Kidney (tissue), 14 donors: ENCODE results near the gene DNAL1. TPM values are rescaled to one million over a fixed set of nuclear protein-coding genes. Genes with fewer than 3 reads are reported as not detected.
"Not testable (repeated sequence)": the region's sequence is repeated elsewhere in the genome, so short reads cannot be mapped to it uniquely, and the experiment has no call there.

Experiments used
- DNase-seq, 5 donors: peaks; one replicate each; pipeline ENCODE4 v3.0.0-alpha.2; 2013 to 2020
- FAIRE-seq: peaks from 2 replicates; lab custom pipeline; 2012; peaks lifted over from hg19 to GRCh38; lab: Jason Lieb, UNC
- H3K27ac ChIP-seq, 2 donors: one replicate each; pipeline ENCODE4 v1.7.0; 2013; ENCODE audit warnings: low read depth in 2 of 2, low read length in 2 of 2, inconsistent platforms in 1 of 2
- H3K27me3 ChIP-seq: one replicate; pipeline ENCODE4 v1.7.1; 2013; ENCODE audit warnings: low read length, inconsistent platforms; ENCODE audit not compliant: control insufficient read depth, insufficient read depth
- H3K36me3 ChIP-seq, 3 donors: one replicate each; pipeline versions ENCODE4 v1.7.0 to v1.7.1; 2013; ENCODE audit warnings: low read length in 3 of 3, control low read depth in 1 of 3, inconsistent platforms in 1 of 3; ENCODE audit not compliant: insufficient read depth in 3 of 3, control insufficient read depth in 2 of 3
- H3K4me1 ChIP-seq, 3 donors: one replicate each; pipeline versions ENCODE4 v1.7.0 to v1.7.1; 2013; ENCODE audit warnings: low read length in 3 of 3, inconsistent platforms in 1 of 3, low read depth in 1 of 3; ENCODE audit not compliant: control insufficient read depth in 2 of 3, insufficient read depth in 2 of 3
- H3K4me3 ChIP-seq, 3 donors: one replicate each; pipeline versions ENCODE4 v1.7.0 to v1.8.1; 2013; ENCODE audit warnings: low read length in 3 of 3, control low read depth in 1 of 3, inconsistent platforms in 1 of 3
- H3K9ac ChIP-seq, 3 donors: one replicate each; pipeline versions ENCODE4 v1.7.0 to v1.7.1; 2013; ENCODE audit warnings: low read length in 3 of 3, control low read depth in 1 of 3, inconsistent platforms in 1 of 3
- H3K9me3 ChIP-seq, 3 donors: one replicate each; pipeline versions ENCODE4 v1.7.0 to v1.7.1; 2013; ENCODE audit warnings: low read length in 3 of 3, control low read depth in 1 of 3, inconsistent platforms in 1 of 3; ENCODE audit not compliant: control insufficient read depth in 2 of 3, insufficient read depth in 1 of 3
- CTCF ChIP-seq: IDR thresholded peaks from 3 replicates; pipeline ENCODE4 v1.5.1; 2012; ENCODE audit warnings: mild to moderate bottlenecking, moderate library complexity, borderline replicate concordance; ENCODE audit not compliant: insufficient read depth; ENCODE audit errors: extremely low read depth
- intact Hi-C: fragments of 100-400 bp; cut with DNase I; formaldehyde crosslinking; loops from one replicate; pipeline ENCODE4 v1.11.1; 2022
- polyA plus RNA-seq: library from polyadenylated mRNA; stranded (reverse); fragments of 350-450 nt; fragmentation: Illumina TruSeq; extraction: RNeasy Lipid Tissue Mini Kit (QIAGEN cat#74804); gene quantifications from one replicate; pipeline ENCODE4 v1.2.3, GENCODE V29; 2014; ENCODE audit warnings: low read depth, low replicate concordance; ENCODE audit not compliant: insufficient read depth
- total RNA-seq: library from RNA; stranded (reverse); fragmentation: NEBNext Ultra II Directional; extraction: Animal tissue kit (Norgen Biotek cat#: 25700); gene quantifications from one replicate; pipeline ENCODE4 v1.2.1, GENCODE V29; 2021
- donor health status: control.
- donor health status: control.
- donor health status: control.
- donor health status: control.
- donor health status: control.
- donor health status: DM: yes; HTN: yes; CAD: no.
- donor health status: Normal renal cell carcinoma (clear cell type).

Gene DNAL1
- total and polyA plus RNA-seq, 2 donors from 2014 or later = 9.3 to 32.3 TPM

- H3K4me1 ChIP-seq = no peaks in the 10 kb centered on the region
- H3K27ac ChIP-seq = no peak overlapping the region
- no peak for FAIRE-seq
- no peaks in the 10 kb centered on the region for H3K9me3 ChIP-seq
- no peak for TF ChIP-seq CTCF
- H3K9ac ChIP-seq = no peak overlapping the region
- no peak overlapping the region for H3K4me3 ChIP-seq
- peaks cover 0 to 16% (median 0%) of the 10 kb centered on the region in 3 donors for H3K36me3 ChIP-seq
- intact Hi-C loops = no loop called here
- H3K27me3 ChIP-seq = no peaks in the 10 kb centered on the region
- no peak for DNase-seq
Measured at GRCh38 chr14:73655851-73656250, 11.1 kb downstream of the DNAL1 start.

- H3K4me3 ChIP-seq, H3K27ac ChIP-seq, H3K27me3 ChIP-seq, H3K4me1 ChIP-seq, H3K9ac ChIP-seq, FAIRE-seq, intact Hi-C loops, DNase-seq, H3K9me3 ChIP-seq: not testable (repeated sequence)
- peaks cover 0 to 14% (median 3%) of the 10 kb centered on the region in 3 donors for H3K36me3 ChIP-seq
Measured at GRCh38 chr14:73659202-73659601, 14.4 kb downstream of the DNAL1 start.

GRCh38 chr14:73660511-73660910 is 15.7 kb downstream of the DNAL1 start:
- DNase-seq = no peak
- no peaks in the 10 kb centered on the region for H3K9me3 ChIP-seq
- FAIRE-seq = no peak
- intact Hi-C loops = no loop called here
- no peak overlapping the region for H3K9ac ChIP-seq
- no peak for TF ChIP-seq CTCF
- H3K4me1 ChIP-seq = no peaks in the 10 kb centered on the region
- H3K36me3 ChIP-seq = peaks cover 0 to 14% (median 3%) of the 10 kb centered on the region in 3 donors
- H3K27me3 ChIP-seq = no peaks in the 10 kb centered on the region
- no peak overlapping the region for H3K27ac ChIP-seq
- no peak overlapping the region for H3K4me3 ChIP-seq

GRCh38 chr14:73661872-73662271 is 17.1 kb downstream of the DNAL1 start:
- no peak for TF ChIP-seq CTCF
- Histone ChIP-seq H3K27ac (no peak overlapping the region), H3K9ac (no peak overlapping the region), H3K9me3 (no peaks in the 10 kb centered on the region), H3K36me3 (peaks cover 0 to 14% (median 3%) of the 10 kb centered on the region in 3 donors), H3K4me1 (no peaks in the 10 kb centered on the region), H3K27me3 (no peaks in the 10 kb centered on the region), H3K4me3 (no peak overlapping the region)
- DNase-seq = no peak
- intact Hi-C loops = no loop called here
- no peak for FAIRE-seq
